ENCODE data around the gene CHRNA3. TPM values are rescaled to one million over a fixed set of nuclear protein-coding genes. Genes with fewer than 3 reads are reported as not detected.

CHRNA3 gene
- 0.05 TPM for polyA plus RNA-seq (2013, experiment 1 of 2; ENCODE audit: insufficient read length)
- 0.06 TPM for polyA plus RNA-seq (2013, experiment 2 of 2; ENCODE audit: insufficient read length)

- DNase-seq, result no peak
These were observed at the start of gene CHRNA3 for GRCh38 chr15:78620527-78621421. Gene CHRNA3 (minus strand): TSS chr15:78620996. CDS start chr15:78620794, 202 bp downstream.

- DNase-seq, result no peak
These were observed 48.2 kb upstream of the CHRNA3 start for GRCh38 chr15:78668987-78669386.

GRCh38 chr15:78667578-78668236 is 46.9 kb upstream of the CHRNA3 start:
- no peak for DNase-seq

GRCh38 chr15:78666010-78666409 is 45.2 kb upstream of the CHRNA3 start:
- DNase-seq, result no peak

- DNase-seq, result no peak
These were observed 42.9 kb upstream of the CHRNA3 start for GRCh38 chr15:78663703-78664102.

GRCh38 chr15:78662028-78662427 is 41.2 kb upstream of the CHRNA3 start:
- DNase-seq, result no peak

- DNase-seq, result no peak
These were observed 40.2 kb upstream of the CHRNA3 start for GRCh38 chr15:78661001-78661400.

- no peak for DNase-seq
These were observed 39.8 kb upstream of the CHRNA3 start for GRCh38 chr15:78660584-78660983.

- no peak for DNase-seq
These were observed 38.0 kb upstream of the CHRNA3 start for GRCh38 chr15:78658823-78659222.

GRCh38 chr15:78654272-78654671 is 33.5 kb upstream of the CHRNA3 start:
- no peak for DNase-seq

- no peak for DNase-seq
These were observed 31.3 kb upstream of the CHRNA3 start for GRCh38 chr15:78651930-78652615.

- no peak for DNase-seq
These were observed 30.2 kb upstream of the CHRNA3 start for GRCh38 chr15:78651007-78651406.

GRCh38 chr15:78650022-78650421 is 29.2 kb upstream of the CHRNA3 start:
- DNase-seq, result no peak

- no peak for DNase-seq
These were observed 24.2 kb upstream of the CHRNA3 start for GRCh38 chr15:78645009-78645408.

- DNase-seq, result no peak
These were observed 21.5 kb upstream of the CHRNA3 start for GRCh38 chr15:78642331-78642730.

- DNase-seq, result no peak
These were observed 21.0 kb upstream of the CHRNA3 start for GRCh38 chr15:78641749-78642275.

GRCh38 chr15:78641102-78641748 is 20.4 kb upstream of the CHRNA3 start, which contains the start of gene CHRNB4:
Gene CHRNB4 (minus strand): TSS chr15:78641210. CDS start chr15:78641133, 77 bp downstream.
- DNase-seq, result peak; percentile 25

- DNase-seq, result no peak
These were observed 19.8 kb upstream of the CHRNA3 start for GRCh38 chr15:78640527-78641101.

- DNase-seq, result peak; percentile 51
These were observed 18.0 kb upstream of the CHRNA3 start for GRCh38 chr15:78638658-78639314.

- DNase-seq, result no peak
These were observed 17.1 kb upstream of the CHRNA3 start for GRCh38 chr15:78637776-78638435.

Measured in fibroblast of skin of back (primary cell).